ENCODE results near the gene PTGER1. TPM values are rescaled to one million over a fixed set of nuclear protein-coding genes. Genes with fewer than 3 reads are reported as not detected.
"Not testable (repeated sequence)": the region's sequence is repeated elsewhere in the genome, so short reads cannot be mapped to it uniquely, and the experiment has no call there.

PTGER1 gene
- total and polyA plus RNA-seq, 2 donors: 1.6 to 4.1 TPM

- H3K36me3 ChIP-seq (ENCODE audit: insufficient read depth); DNase-seq (ENCODE audit: extremely low spot score): not testable (repeated sequence)
- 97% methylated on average over 3 of the region's 3 CpGs for WGBS
These were observed 22.9 kb downstream of the PTGER1 start for GRCh38 chr19:14452303-14452702.

GRCh38 chr19:14450876-14451275 is 24.3 kb downstream of the PTGER1 start:
- Histone ChIP-seq H3K4me1 (ENCODE audit: insufficient read depth) (no peaks in the 10 kb centered on the region), H3K27ac (ENCODE audit: low read depth) (no peak overlapping the region), H3K4me3 (ENCODE audit: low read depth, low read length) (no peak overlapping the region), H3K36me3 (ENCODE audit: insufficient read depth) (peaks cover 2% of the 10 kb centered on the region)
- DNase-seq (ENCODE audit: extremely low spot score): no peak
- WGBS: 97% methylated on average over 19 of the region's 19 CpGs

More at GRCh38 chr19:14452303-14452702, 22.9 kb downstream of the PTGER1 start:
- H3K4me3 ChIP-seq (ENCODE audit: low read depth, low read length); H3K27ac ChIP-seq (ENCODE audit: low read depth); H3K4me1 ChIP-seq (ENCODE audit: insufficient read depth): not testable (repeated sequence)

- WGBS: 84% methylated on average over 30 of the region's 30 CpGs
- H3K36me3 ChIP-seq (ENCODE audit: insufficient read depth): peaks cover 2% of the 10 kb centered on the region
- no peak overlapping the region for H3K4me3 ChIP-seq (ENCODE audit: low read depth, low read length)
- no peak overlapping the region for H3K27ac ChIP-seq (ENCODE audit: low read depth)
- H3K4me1 ChIP-seq (ENCODE audit: insufficient read depth): no peaks in the 10 kb centered on the region
- DNase-seq (ENCODE audit: extremely low spot score): no peak
These were observed 24.8 kb downstream of the PTGER1 start for GRCh38 chr19:14450168-14450874.

GRCh38 chr19:14449321-14449720 is 25.8 kb downstream of the PTGER1 start:
- Histone ChIP-seq H3K36me3 (ENCODE audit: insufficient read depth) (peaks cover 2% of the 10 kb centered on the region), H3K27ac (ENCODE audit: low read depth) (no peak overlapping the region), H3K4me3 (ENCODE audit: low read depth, low read length) (no peak overlapping the region), H3K4me1 (ENCODE audit: insufficient read depth) (no peaks in the 10 kb centered on the region)
- 94% methylated on average over 6 of the region's 6 CpGs for WGBS
- no peak for DNase-seq (ENCODE audit: extremely low spot score)

- H3K36me3 ChIP-seq (ENCODE audit: insufficient read depth): peaks cover 2% of the 10 kb centered on the region
- 95% methylated on average over 10 of the region's 10 CpGs for WGBS
- no peak for DNase-seq (ENCODE audit: extremely low spot score)
These were observed 28.7 kb downstream of the PTGER1 start for GRCh38 chr19:14446336-14447036.

GRCh38 chr19:14443632-14444216 is 31.4 kb downstream of the PTGER1 start:
- no peaks in the 10 kb centered on the region for H3K36me3 ChIP-seq (ENCODE audit: insufficient read depth)
- DNase-seq (ENCODE audit: extremely low spot score): no peak
- H3K4me3 ChIP-seq (ENCODE audit: low read depth, low read length): no peak overlapping the region
- no peaks in the 10 kb centered on the region for H3K4me1 ChIP-seq (ENCODE audit: insufficient read depth)
- 95% methylated on average over 14 of the region's 14 CpGs for WGBS
- no peak overlapping the region for H3K27ac ChIP-seq (ENCODE audit: low read depth)

More at GRCh38 chr19:14446336-14447036, 28.7 kb downstream of the PTGER1 start:
- Histone ChIP-seq H3K27ac (ENCODE audit: low read depth) (no peak overlapping the region), H3K4me1 (ENCODE audit: insufficient read depth) (no peaks in the 10 kb centered on the region), H3K4me3 (ENCODE audit: low read depth, low read length) (no peak overlapping the region)

- WGBS: 91% methylated on average over 16 of the region's 16 CpGs
- no peaks in the 10 kb centered on the region for H3K36me3 ChIP-seq (ENCODE audit: insufficient read depth)
- no peak overlapping the region for H3K27ac ChIP-seq (ENCODE audit: low read depth)
- H3K4me1 ChIP-seq (ENCODE audit: insufficient read depth): no peaks in the 10 kb centered on the region
- no peak for DNase-seq (ENCODE audit: extremely low spot score)
- no peak overlapping the region for H3K4me3 ChIP-seq (ENCODE audit: low read depth, low read length)
These were observed 32.1 kb downstream of the PTGER1 start for GRCh38 chr19:14442891-14443631.

- no peak for DNase-seq (ENCODE audit: extremely low spot score)
- 83% methylated on average over 34 of the region's 34 CpGs for WGBS
- H3K4me1 ChIP-seq (ENCODE audit: insufficient read depth): no peaks in the 10 kb centered on the region
- H3K27ac ChIP-seq (ENCODE audit: low read depth): no peak overlapping the region
- no peak overlapping the region for H3K4me3 ChIP-seq (ENCODE audit: low read depth, low read length)
- no peaks in the 10 kb centered on the region for H3K36me3 ChIP-seq (ENCODE audit: insufficient read depth)
These were observed 33.9 kb downstream of the PTGER1 start for GRCh38 chr19:14441041-14441938.

GRCh38 chr19:14440049-14440448 is 35.1 kb downstream of the PTGER1 start:
- no peaks in the 10 kb centered on the region for H3K36me3 ChIP-seq (ENCODE audit: insufficient read depth)

GRCh38 chr19:14439014-14439413 is 36.1 kb downstream of the PTGER1 start:
- Histone ChIP-seq H3K4me1 (ENCODE audit: insufficient read depth) (no peaks in the 10 kb centered on the region), H3K4me3 (ENCODE audit: low read depth, low read length) (no peak overlapping the region), H3K36me3 (ENCODE audit: insufficient read depth) (no peaks in the 10 kb centered on the region), H3K27ac (ENCODE audit: low read depth) (no peak overlapping the region)
- WGBS: 65% methylated on average over 9 of the region's 9 CpGs
- DNase-seq (ENCODE audit: extremely low spot score): no peak

More at GRCh38 chr19:14440049-14440448, 35.1 kb downstream of the PTGER1 start:
- no peak for DNase-seq (ENCODE audit: extremely low spot score)
- 33% methylated on average over 9 of the region's 9 CpGs for WGBS
- no peaks in the 10 kb centered on the region for H3K4me1 ChIP-seq (ENCODE audit: insufficient read depth)
- H3K27ac ChIP-seq (ENCODE audit: low read depth): peak overlapping the region; percentile 47
- H3K4me3 ChIP-seq (ENCODE audit: low read depth, low read length): peak overlapping the region; percentile 20

GRCh38 chr19:14437578-14438140 is 37.5 kb downstream of the PTGER1 start:
- Histone ChIP-seq H3K4me1 (ENCODE audit: insufficient read depth) (no peaks in the 10 kb centered on the region), H3K4me3 (ENCODE audit: low read depth, low read length) (no peak overlapping the region), H3K36me3 (ENCODE audit: insufficient read depth) (no peaks in the 10 kb centered on the region), H3K27ac (ENCODE audit: low read depth) (no peak overlapping the region)
- no peak for DNase-seq (ENCODE audit: extremely low spot score)
- WGBS: 91% methylated on average over 7 of the region's 7 CpGs

- DNase-seq (ENCODE audit: extremely low spot score): no peak
- Histone ChIP-seq H3K27ac (ENCODE audit: low read depth) (no peak overlapping the region), H3K4me3 (ENCODE audit: low read depth, low read length) (no peak overlapping the region), H3K4me1 (ENCODE audit: insufficient read depth) (no peaks in the 10 kb centered on the region), H3K36me3 (ENCODE audit: insufficient read depth) (no peaks in the 10 kb centered on the region)
- 65% methylated on average over 17 of the region's 17 CpGs for WGBS
These were observed 39.7 kb downstream of the PTGER1 start for GRCh38 chr19:14435320-14436050.

All from urinary bladder (tissue), 4 donors.